Non-pigmented ciliary epithelial cell (primary cell): ENCODE data around the gene SLC41A1.
A peak's percentile ranks its signal among the peaks of the same experiment; 100 is the strongest.
"Not testable (repeated sequence)": the region's sequence is repeated elsewhere in the genome, so short reads cannot be mapped to it uniquely, and the experiment has no call there.

ENCODE experiments used
- DNase-seq: peaks from one replicate; pipeline ENCODE4 v3.0.0-alpha.2; 2010; ENCODE audit warnings: low read depth

SLC41A1 gene

GRCh38 chr1:205812878-205813754 is at the start of gene SLC41A1:
SLC41A1 (minus strand) TSS chr1:205813198; CDS start chr1:205810441, 2,757 bp downstream.
- DNase-seq: peak; percentile 38

- no peak for DNase-seq
Measured at GRCh38 chr1:205861540-205861939, 48.5 kb upstream of the SLC41A1 start.

DNA sequence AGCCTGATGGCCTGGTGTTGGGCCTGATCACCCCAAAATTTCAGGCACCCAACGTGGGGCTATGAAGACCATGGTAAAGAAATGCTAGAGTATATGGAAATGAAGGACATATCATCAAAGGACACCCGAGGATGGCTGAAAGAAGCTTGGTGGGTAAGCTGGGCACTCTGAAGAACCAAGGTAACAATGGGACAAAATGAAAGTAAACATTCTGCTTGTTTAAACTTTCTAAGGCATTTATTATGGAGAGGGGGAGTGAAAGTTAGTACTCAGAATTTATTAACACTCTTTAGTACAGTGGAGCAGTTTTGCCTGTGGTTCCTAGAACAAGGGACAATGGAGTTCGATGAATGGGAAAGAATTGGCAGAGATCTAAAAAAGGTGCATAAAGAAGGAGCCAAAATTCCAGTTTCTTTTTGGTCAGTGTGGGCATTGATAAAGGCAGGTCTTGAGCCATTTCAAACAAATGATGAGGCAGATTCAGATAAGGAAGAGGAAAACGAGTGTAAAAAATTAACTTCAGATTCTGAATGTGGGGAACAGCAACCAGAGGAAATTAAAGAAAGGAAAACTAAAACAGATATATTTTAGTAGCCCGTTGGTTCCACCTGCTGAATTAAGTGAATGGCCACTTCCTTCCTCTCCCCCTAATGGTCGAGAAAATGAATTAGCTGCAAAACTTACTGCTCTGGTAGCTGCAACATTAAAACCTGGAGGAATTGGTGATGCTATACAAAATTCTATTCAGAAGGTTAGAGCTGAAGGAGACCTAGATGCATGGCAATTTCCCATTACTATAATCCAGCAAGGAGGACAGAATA is 45.4 kb upstream of the SLC41A1 start:
- DNase-seq: no peak

GRCh38 chr1:205857501-205857900 is 44.5 kb upstream of the SLC41A1 start:
- DNase-seq: not testable (repeated sequence)

GRCh38 chr1:205856433-205856832 is 43.4 kb upstream of the SLC41A1 start:
- DNase-seq: no peak

- no peak for DNase-seq
Measured at GRCh38 chr1:205852969-205853368, 40.0 kb upstream of the SLC41A1 start.

DNA sequence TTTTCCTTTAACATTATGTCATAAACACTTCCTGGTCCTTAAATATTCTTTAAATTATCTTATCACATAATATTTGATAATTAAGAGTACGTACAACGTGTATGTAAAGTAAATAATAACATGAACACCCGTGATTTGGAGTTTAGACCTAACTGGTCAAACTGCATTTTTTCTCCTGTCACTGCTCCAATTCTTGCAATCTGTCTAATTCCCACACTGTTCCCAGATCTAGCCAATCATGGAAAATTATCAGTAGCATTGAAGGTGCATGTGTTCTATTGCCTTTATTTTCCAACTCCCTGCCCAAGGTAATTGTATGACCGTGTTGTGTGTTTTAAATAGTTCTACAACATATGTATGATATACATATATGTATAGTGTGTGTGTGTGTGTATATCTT is 39.0 kb upstream of the SLC41A1 start:
- DNase-seq: no peak

DNA sequence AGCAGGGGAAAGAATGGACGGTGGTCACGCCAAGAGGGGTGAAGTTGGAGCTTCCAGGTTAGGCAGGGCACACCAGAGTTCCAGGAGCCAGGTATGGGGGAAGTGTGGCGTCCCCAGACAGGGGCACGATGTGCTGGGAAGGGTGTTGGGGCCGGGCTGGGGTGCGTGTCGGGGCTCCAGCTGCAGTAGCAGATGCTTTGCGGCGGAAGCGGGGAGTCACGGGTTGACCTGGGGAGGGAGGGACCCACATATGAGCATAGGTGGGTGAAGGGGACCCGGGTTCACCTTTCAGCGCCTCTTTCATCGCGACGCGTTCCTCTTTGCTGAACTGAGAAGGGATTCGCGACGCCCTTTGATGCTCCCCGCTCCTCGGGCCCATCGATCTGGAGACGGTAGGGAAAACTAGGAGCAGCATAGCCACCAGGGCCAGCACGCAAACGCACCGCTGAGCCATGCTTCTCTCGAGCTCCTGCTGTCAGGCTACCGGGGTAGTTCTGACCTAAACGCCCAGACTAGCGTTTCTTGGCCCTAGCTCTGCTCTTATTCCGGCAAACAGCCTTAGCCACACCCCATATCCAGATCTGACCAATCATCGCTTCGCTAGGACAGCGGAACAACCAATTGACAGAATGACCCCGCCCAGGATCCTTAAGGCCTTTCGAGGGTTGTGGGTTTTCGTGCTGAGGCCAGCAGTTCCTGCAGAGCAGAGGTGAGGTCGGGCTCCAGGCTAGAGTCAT is 36.8 kb upstream of the SLC41A1 start, which contains the start of gene PM20D1:
PM20D1 (minus strand) TSS at position 514 of the 737 bp plus-strand sequence; CDS start at position 454, 60 bp downstream.
- DNase-seq: peak; percentile 8

DNA sequence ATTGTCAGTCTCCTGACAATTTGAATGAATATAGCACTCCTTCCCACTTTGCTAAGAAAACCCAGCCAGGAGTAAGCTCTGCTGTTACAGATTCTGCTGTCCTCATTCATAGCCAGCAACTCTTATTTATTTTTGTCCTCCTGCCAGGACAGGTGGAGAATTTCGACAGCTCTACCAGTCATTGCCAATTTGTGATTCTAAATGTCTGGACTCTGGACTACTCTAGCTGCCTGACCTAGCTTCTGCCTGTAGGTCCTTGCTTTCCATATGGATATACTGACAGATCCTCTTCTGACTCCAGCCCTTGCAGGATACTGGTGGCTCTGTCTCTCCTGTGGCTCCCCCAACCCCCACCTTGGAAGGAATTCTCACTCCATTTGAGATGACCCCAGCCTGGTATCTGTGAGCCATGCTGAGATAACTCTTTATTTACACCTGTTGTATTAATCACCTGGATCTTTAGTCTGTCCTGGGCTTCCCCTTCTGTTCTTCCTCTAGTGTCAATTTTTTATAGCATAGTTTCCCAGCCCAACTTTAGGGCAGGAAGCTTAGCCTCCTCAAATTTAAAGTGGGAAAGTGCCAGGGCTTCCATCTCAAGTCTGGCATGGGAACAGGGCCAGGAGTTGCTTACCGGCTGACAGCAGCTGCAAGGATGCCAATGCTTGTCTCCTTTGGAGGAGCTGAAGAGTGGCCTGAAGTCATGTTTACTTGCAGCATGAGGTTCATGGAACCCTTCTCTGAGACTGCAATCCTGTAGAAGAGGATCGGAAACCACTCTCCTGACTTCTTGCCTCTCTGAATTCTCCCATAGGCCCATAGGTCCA is 30.2 kb upstream of the SLC41A1 start:
- no peak for DNase-seq

GRCh38 chr1:205842229-205842628 is 29.2 kb upstream of the SLC41A1 start:
- no peak for DNase-seq

DNA sequence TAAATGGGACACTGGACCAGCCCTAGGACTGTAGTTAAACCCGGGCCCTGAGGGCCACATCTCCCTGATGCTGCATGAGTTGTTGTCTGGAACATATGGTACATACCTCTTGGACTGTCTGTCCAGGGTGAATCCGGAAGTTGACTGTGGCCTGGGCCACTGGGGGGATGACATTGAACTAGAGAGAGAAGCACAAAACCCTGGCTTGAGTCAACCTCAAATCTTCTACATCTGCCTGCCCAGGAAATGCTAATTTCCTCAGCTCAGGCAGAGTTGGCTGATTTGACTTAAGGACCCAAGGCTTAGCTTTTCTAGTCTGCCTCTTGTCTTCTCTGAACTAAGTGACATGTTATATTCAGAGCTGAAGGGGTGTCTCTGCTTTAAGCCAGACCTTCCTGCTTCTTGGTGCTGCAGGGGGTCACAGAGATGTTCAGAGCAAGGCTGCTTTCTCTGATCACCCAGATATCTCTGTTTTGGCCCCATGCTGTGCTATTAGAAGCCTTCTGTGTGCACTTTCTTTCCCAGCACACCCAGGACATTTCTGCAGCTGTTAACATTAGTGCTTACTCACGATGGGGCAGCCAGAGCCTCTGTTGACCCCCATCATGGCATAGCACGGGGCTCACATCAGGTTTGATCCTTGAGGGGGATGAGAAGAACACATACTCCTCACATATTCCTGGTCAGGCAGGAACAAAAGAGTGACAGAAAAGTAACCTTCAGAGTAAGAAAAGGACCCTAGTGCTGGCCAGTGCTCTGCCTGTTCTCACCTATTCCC is 27.3 kb upstream of the SLC41A1 start:
- no peak for DNase-seq

DNA sequence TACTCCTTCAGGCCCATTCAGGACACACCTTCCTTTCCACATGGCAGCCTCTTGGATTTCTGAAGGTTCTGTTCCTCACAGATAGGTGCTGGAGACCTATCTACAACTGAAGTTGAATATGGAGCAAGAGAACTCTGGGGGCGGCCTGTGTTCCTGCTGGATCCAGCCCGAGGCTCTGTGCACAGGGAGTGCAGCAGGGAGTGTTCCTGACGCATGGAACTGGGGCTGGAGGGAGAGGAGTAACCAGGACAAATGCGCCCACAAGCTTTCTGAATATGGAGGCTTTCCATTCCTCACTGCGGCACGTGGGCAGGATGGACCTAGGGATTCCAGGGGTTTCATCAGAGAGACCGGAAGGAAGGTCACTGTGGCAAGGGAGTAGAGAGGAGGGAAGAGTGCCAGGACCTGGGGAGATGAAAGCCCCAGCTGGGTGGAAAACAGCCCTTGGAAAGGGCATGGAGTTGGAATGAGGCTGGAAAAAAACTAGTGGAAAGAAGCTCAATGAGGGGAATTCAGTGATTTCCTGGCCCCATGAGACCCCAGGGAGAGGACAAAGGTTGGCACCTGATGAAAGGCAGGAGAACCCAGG is 24.5 kb upstream of the SLC41A1 start:
- no peak for DNase-seq

GRCh38 chr1:205834751-205835150 is 21.8 kb upstream of the SLC41A1 start:
- no peak for DNase-seq

- no peak for DNase-seq
Measured at GRCh38 chr1:205832326-205832751, 19.3 kb upstream of the SLC41A1 start.

GRCh38 chr1:205827623-205828022 is 14.6 kb upstream of the SLC41A1 start:
- no peak for DNase-seq

GRCh38 chr1:205826995-205827394 is 14.0 kb upstream of the SLC41A1 start:
- no peak for DNase-seq

GRCh38 chr1:205826016-205826806 is 13.2 kb upstream of the SLC41A1 start:
- DNase-seq: no peak

DNA sequence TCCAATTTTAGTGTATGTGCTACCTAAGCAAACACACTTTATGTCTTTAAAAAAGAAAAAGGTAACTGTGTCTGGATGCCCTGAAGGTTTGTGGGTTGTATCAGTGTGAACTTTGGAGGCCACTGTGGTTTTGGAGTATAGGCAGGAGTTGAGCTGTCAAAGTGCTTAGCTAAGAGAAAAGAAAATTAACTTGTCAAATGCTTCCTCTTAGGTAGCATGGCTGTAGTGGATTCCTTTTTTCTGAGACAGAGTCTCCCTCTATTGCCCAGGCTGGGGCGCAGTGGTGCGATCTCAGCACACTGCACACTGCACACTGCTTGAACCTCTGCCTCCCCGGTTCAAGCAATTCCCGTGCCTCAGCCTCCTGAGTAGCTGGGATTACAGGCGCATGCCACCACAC is 11.2 kb upstream of the SLC41A1 start:
- no peak for DNase-seq

DNA sequence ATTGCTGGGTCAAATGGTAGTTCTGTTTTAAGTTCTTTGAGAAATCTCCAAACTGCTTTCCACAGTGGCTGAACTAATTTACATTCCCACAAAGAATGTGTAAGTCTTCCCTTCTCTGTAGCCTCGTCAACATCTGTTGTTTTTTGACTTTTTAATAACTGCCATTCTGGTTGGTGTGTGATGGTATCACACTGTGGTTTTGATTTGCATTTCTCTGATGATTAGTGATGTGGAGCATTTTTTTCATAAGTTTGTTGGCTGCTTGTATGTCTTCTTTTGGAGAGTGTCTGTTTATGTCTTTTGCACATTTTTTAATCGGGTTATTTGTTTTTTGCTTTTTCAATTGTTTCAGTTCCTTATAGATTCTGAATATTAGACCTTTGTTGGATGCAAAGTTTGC is 10.3 kb upstream of the SLC41A1 start:
- DNase-seq: not testable (repeated sequence)
